CD14-positive monocyte (primary cell): ENCODE data around the gene CA4. TPM values are rescaled to one million over a fixed set of nuclear protein-coding genes. Genes with fewer than 3 reads are reported as not detected.
A peak's percentile ranks its signal among the peaks of the same experiment; 100 is the strongest.

Source experiments
- DNase-seq, 3 donors: peaks; one replicate each; pipeline ENCODE4 v3.0.0-alpha.2; 2011 to 2022
- H2AFZ ChIP-seq: 2 replicates; pipeline ENCODE4 v1.6.0; 2012; ENCODE audit warnings: mild to moderate bottlenecking, low read depth, low read length, inconsistent platforms; ENCODE audit not compliant: insufficient read depth, poor library complexity, severe bottlenecking
- H3K27ac ChIP-seq, 2 donors: 1 replicate in 1 of 2; 2 replicates in 1 of 2; pipeline ENCODE4 v1.5.1; 2012 to 2013; ENCODE audit warnings: low read length in 2 of 2, control low read depth in 1 of 2, inconsistent platforms in 1 of 2, low read depth in 1 of 2, mild to moderate bottlenecking in 1 of 2
- H3K27me3 ChIP-seq, 2 donors: one replicate each; pipeline versions ENCODE4 v1.6.0 to v1.6.1; 2011 to 2013; ENCODE audit warnings: low read length in 2 of 2; ENCODE audit not compliant: control insufficient read depth in 2 of 2, insufficient read depth in 2 of 2
- H3K36me3 ChIP-seq, 2 donors: replicated peaks in 1 of 2; 1 replicate in 1 of 2; 2 replicates in 1 of 2; pipeline versions ENCODE4 v1.5.1 to v1.6.1; 2012 to 2013; ENCODE audit warnings: low read length in 2 of 2, control low read depth in 1 of 2, inconsistent platforms in 1 of 2, mild to moderate bottlenecking in 1 of 2; ENCODE audit not compliant: insufficient read depth in 2 of 2, control insufficient read depth in 1 of 2
- H3K4me1 ChIP-seq, 2 donors: 1 replicate in 1 of 2; 2 replicates in 1 of 2; pipeline versions ENCODE4 v1.5.1 to v1.6.1; 2012 to 2013; ENCODE audit warnings: low read length in 2 of 2, control low read depth in 1 of 2, inconsistent platforms in 1 of 2, mild to moderate bottlenecking in 1 of 2, moderate library complexity in 1 of 2; ENCODE audit not compliant: insufficient read depth in 2 of 2, control insufficient read depth in 1 of 2
- H3K4me2 ChIP-seq: replicated peaks from 2 replicates; pipeline ENCODE3; 2012; ENCODE audit warnings: low read length, moderate library complexity, mild to moderate bottlenecking; ENCODE audit not compliant: poor library complexity, severe bottlenecking; ENCODE audit errors: extremely low read depth
- H3K4me3 ChIP-seq, 3 experiments: fragments of 200-600 bp in 1 of 3; sonication (generic) in 1 of 3; replicated peaks in 1 of 3; 1 replicate in 2 of 3; 2 replicates in 1 of 3; pipeline ENCODE4 v1.5.1; 2011 to 2013; ENCODE audit warnings: low read length in 3 of 3, mild to moderate bottlenecking in 3 of 3, control low read depth in 2 of 3, low read depth in 2 of 3, inconsistent platforms in 1 of 3, moderate library complexity in 1 of 3
- H3K79me2 ChIP-seq: 2 replicates; pipeline ENCODE4 v1.6.0; 2012; ENCODE audit warnings: mild to moderate bottlenecking, control low read depth, inconsistent platforms, low read length, moderate library complexity; ENCODE audit not compliant: insufficient read depth
- H3K9ac ChIP-seq: 2 replicates; pipeline ENCODE4 v1.6.0; 2017; ENCODE audit warnings: low read length, mild to moderate bottlenecking; ENCODE audit not compliant: insufficient read depth, poor library complexity, severe bottlenecking
- H3K9me3 ChIP-seq, 2 donors: replicated peaks in 1 of 2; 1 replicate in 1 of 2; 2 replicates in 1 of 2; pipeline versions ENCODE4 v1.5.1 to v1.6.1; 2012 to 2013; ENCODE audit warnings: low read length in 2 of 2, control low read depth in 1 of 2; ENCODE audit not compliant: control insufficient read depth in 1 of 2, insufficient read depth in 1 of 2
- H4K20me1 ChIP-seq: 2 replicates; pipeline ENCODE4 v1.6.0; 2012; ENCODE audit warnings: mild to moderate bottlenecking, low read length, control low read depth, moderate library complexity; ENCODE audit not compliant: insufficient read depth
- H3K27ac Mint-ChIP-seq, 7 donors: one replicate each; pipeline ENCODE4 v1.8.0; 2020; ENCODE audit warnings: mild to moderate bottlenecking in 7 of 7, mixed read lengths in 7 of 7, moderate library complexity in 6 of 7, inconsistent platforms in 2 of 7
- H3K27me3 Mint-ChIP-seq, 3 donors: one replicate each; pipeline ENCODE4 v1.8.0; 2021 to 2022; ENCODE audit warnings: low read depth in 3 of 3, mild to moderate bottlenecking in 3 of 3, mixed read lengths in 3 of 3, moderate library complexity in 3 of 3, inconsistent platforms in 1 of 3
- H3K36me3 Mint-ChIP-seq, 2 donors: one replicate each; pipeline ENCODE4 v1.8.0; 2020; ENCODE audit warnings: mixed read lengths in 2 of 2, inconsistent platforms in 1 of 2, mild to moderate bottlenecking in 1 of 2
- H3K4me1 Mint-ChIP-seq: one replicate; pipeline ENCODE4 v1.8.0; 2020; ENCODE audit warnings: mild to moderate bottlenecking, mixed read lengths
- H3K4me3 Mint-ChIP-seq, 2 donors: one replicate each; pipeline ENCODE4 v1.8.0; 2020; ENCODE audit warnings: mild to moderate bottlenecking in 2 of 2, mixed read lengths in 2 of 2, moderate library complexity in 1 of 2
- H3K9me3 Mint-ChIP-seq, 7 donors: one replicate each; pipeline ENCODE4 v1.8.0; 2020 to 2022; ENCODE audit warnings: mixed read lengths in 7 of 7, mild to moderate bottlenecking in 6 of 7, moderate library complexity in 6 of 7, inconsistent platforms in 2 of 7
- WGBS: methylation state at CpG from one replicate; pipeline ENCODE4 v1.1.5; 2013; ENCODE audit warnings: missing lambda C conversion rate; ENCODE audit not compliant: insufficient coverage; 5-methylcytosine and 5-hydroxymethylcytosine counted together
- intact Hi-C, 2 donors: fragments of 100-400 bp; cut with micrococcal nuclease; formaldehyde crosslinking; loops; one replicate each; pipeline versions ENCODE4 v1.15.0 to v1.15.1; 2023
- polyA plus RNA-seq, 3 donors: library from polyadenylated mRNA; depleted of rRNA in 1 of 3; unstranded in 2 of 3; stranded (reverse) in 1 of 3; fragments of 300-500 nt in 2 of 3; fragments of >200 nt in 1 of 3; fragmentation: Illumina TruSeq in 2 of 3; gene quantifications; 1 replicate in 2 of 3; 2 replicates in 1 of 3; pipeline ENCODE4 v1.2.3, GENCODE V29; 2012 to 2021
- TF ChIP-seq, protein P1 (sequence below): fragments of 200-600 bp; IDR thresholded peaks from one replicate; pipeline ENCODE4 v1.8.0; 2022; ENCODE audit warnings: antibody characterized with exemption, mild to moderate bottlenecking

CA4 gene
- polyA plus RNA-seq, 3 donors: not detected

- Histone ChIP-seq H3K4me2 (no peak overlapping the region), H3K79me2 (no peaks in the 10 kb centered on the region), H3K27ac (peak overlapping the region in 1 of 2 donors; percentile 51), H3K27me3 (no peaks in the 10 kb centered on the region), H4K20me1 (no peaks in the 10 kb centered on the region), H3K9ac (no peak overlapping the region), H3K9me3 (no peaks in the 10 kb centered on the region), H3K4me1 (peaks cover 12 to 16% of the 10 kb centered on the region in 2 donors), H2AFZ (peak overlapping the region; percentile 6), H3K36me3 (no peaks in the 10 kb centered on the region), H3K4me3 (no peak overlapping the region)
- Mint-ChIP-seq H3K27ac (peak overlapping the region; percentile 24 to 89 (median 73)), H3K4me3 (no peak overlapping the region), H3K4me1 (peaks cover 29% of the 10 kb centered on the region), H3K27me3 (peaks cover 0 to 2% (median 0%) of the 10 kb centered on the region in 3 donors), H3K36me3 (no peaks in the 10 kb centered on the region), H3K9me3 (peaks cover 0 to 2% (median 0%) of the 10 kb centered on the region in 7 donors)
- WGBS: 96% methylated on average over 4 of the region's 10 CpGs
- intact Hi-C loops: no loop called here
- TF ChIP-seq, protein P1, sequence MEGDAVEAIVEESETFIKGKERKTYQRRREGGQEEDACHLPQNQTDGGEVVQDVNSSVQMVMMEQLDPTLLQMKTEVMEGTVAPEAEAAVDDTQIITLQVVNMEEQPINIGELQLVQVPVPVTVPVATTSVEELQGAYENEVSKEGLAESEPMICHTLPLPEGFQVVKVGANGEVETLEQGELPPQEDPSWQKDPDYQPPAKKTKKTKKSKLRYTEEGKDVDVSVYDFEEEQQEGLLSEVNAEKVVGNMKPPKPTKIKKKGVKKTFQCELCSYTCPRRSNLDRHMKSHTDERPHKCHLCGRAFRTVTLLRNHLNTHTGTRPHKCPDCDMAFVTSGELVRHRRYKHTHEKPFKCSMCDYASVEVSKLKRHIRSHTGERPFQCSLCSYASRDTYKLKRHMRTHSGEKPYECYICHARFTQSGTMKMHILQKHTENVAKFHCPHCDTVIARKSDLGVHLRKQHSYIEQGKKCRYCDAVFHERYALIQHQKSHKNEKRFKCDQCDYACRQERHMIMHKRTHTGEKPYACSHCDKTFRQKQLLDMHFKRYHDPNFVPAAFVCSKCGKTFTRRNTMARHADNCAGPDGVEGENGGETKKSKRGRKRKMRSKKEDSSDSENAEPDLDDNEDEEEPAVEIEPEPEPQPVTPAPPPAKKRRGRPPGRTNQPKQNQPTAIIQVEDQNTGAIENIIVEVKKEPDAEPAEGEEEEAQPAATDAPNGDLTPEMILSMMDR: no peak
- peak; percentile 64 to 79 (median 74) for DNase-seq
These were observed 20.4 kb downstream of the CA4 start for GRCh38 chr17:60169921-60170817.

DNA sequence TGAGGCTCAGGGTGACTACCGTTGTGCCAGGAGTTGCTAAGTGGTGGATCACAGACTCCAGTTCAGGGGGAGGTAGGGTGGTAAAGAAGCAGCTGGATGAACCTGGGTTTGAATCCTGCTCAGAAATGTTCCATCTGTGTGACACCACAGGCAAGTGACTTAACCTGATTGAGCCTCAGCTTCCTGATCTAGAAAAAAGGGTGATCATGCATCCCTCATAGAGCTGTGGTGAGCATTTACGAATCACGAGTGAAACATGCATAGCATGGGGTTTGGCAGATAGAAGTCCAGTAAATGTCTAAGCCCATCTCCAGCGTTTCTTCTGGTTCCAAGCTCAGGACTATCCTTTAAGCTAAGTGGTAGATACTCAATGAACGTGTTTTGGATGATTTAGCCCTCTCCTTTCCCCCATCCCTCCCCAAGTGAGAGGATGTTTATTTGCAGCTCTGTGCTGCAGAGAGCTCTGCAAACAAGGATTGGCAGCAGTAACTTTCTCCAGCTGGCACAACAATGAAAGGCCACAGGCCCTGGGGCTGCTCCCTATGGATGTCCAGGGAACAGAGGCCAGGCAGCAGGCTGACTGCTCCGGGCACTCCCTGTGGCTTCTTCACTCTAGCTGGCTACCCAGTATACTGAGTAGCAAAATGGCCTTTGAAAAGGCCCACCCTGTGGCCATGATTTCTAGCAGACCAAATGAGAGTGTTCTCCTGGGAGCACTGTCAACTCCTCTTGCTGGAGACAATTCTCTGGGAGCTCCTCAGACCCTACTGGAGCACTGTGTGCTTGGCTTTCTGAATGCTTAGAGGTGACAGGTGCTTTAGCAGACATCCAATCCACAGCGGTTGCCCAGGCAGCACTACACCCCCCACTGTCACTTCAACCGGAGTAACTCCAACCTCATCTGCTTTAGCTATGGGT is 21.3 kb downstream of the CA4 start:
- H3K79me2 ChIP-seq: no peaks in the 10 kb centered on the region
- peaks cover 12 to 16% of the 10 kb centered on the region in 2 donors for H3K4me1 ChIP-seq
- no peaks in the 10 kb centered on the region for H3K9me3 ChIP-seq
- H3K4me3 ChIP-seq: no peak overlapping the region
- WGBS: 78% methylated on average over 2 of the region's 8 CpGs
- H3K9me3 Mint-ChIP-seq: peaks cover 0 to 2% (median 0%) of the 10 kb centered on the region in 7 donors
- H3K4me2 ChIP-seq: no peak overlapping the region
- H3K9ac ChIP-seq: no peak overlapping the region
- no peaks in the 10 kb centered on the region for H3K27me3 Mint-ChIP-seq
- peak overlapping the region in 1 of 2 donors; percentile 51 for H3K27ac ChIP-seq
- peaks cover 3 to 8% of the 10 kb centered on the region in 2 donors for H3K36me3 Mint-ChIP-seq
- no peak overlapping the region for H3K4me3 Mint-ChIP-seq
- H3K27ac Mint-ChIP-seq: peak overlapping the region; percentile 21 to 89 (median 73)
- TF ChIP-seq, protein P1: no peak
- H3K27me3 ChIP-seq: no peaks in the 10 kb centered on the region
- intact Hi-C loops: no loop called here
- no peak overlapping the region for H2AFZ ChIP-seq
- H4K20me1 ChIP-seq: no peaks in the 10 kb centered on the region
- DNase-seq: no peak
- H3K4me1 Mint-ChIP-seq: peaks cover 26% of the 10 kb centered on the region
- peaks cover 0 to 5% of the 10 kb centered on the region in 2 donors for H3K36me3 ChIP-seq
